ENCODE results near the gene RTL5. TPM values are rescaled to one million over a fixed set of nuclear protein-coding genes. Genes with fewer than 3 reads are reported as not detected.
A peak's percentile ranks its signal among the peaks of the same experiment; 100 is the strongest.

The RTL5 gene
- total RNA-seq, 1 donor from 2014 or later: 23.0 TPM

DNA sequence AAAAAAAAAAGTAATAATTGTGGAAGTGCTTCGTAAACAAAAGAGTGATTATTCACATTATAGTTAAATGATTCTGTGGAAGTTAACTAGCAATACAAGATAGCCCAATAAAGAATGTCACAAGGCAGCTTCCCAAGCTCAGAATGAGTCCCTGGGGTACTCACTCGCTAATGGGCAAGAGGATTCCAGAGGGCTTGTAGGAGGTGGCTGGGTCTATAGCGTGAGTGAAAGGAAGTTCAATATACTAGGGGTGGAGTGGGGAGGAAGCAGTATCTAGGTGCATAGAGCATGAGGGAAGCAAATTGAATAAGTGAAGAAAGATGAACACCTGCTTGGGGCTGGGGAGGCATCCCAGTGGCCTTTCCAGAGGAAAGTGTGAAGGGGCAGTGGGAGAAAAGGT, 42.5 kb downstream of the RTL5 start:
- no peaks in the 10 kb centered on the region for H3K4me1 Mint-ChIP-seq
- DNase-seq (ENCODE audit: low read depth, low spot score): no peak
- no peaks in the 10 kb centered on the region for H3K27me3 Mint-ChIP-seq (ENCODE audit: low read depth)
- peaks cover 13% of the 10 kb centered on the region for H3K9me3 Mint-ChIP-seq
- no peak for TF ChIP-seq CTCF (conservative IDR thresholded peaks at IDR 0.05)
- peaks cover 7% of the 10 kb centered on the region for H3K36me3 Mint-ChIP-seq (ENCODE audit: low read depth)
- H3K4me3 Mint-ChIP-seq: no peak overlapping the region
- H3K27ac Mint-ChIP-seq (ENCODE audit: unreplicated experiment): no peak overlapping the region

DNA sequence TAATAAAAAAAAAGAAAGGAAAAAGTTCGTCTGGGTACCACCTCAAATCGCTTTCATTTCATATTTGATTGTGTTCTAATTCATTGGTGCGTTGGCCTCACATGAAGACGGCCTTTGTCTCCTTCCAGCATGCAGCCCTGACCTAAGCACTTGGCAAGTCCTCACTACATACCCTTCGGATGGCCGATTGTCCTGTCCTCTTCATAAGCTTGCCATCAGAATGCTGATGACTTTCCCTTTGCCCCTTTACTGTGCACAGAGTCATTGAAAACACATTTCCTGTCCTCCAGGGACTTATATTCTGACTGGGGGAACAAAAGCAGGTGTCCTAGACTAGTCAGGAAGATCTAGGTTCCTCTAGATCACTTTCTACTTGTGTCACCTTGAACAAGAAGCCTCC, 43.0 kb downstream of the RTL5 start:
- H3K36me3 Mint-ChIP-seq (ENCODE audit: low read depth): peaks cover 7% of the 10 kb centered on the region
- peaks cover 13% of the 10 kb centered on the region for H3K9me3 Mint-ChIP-seq
- peaks cover 3% of the 10 kb centered on the region for H3K4me1 Mint-ChIP-seq
- DNase-seq (ENCODE audit: low read depth, low spot score): no peak
- no peak overlapping the region for H3K4me3 Mint-ChIP-seq
- no peak overlapping the region for H3K27ac Mint-ChIP-seq (ENCODE audit: unreplicated experiment)
- no peak for TF ChIP-seq CTCF (conservative IDR thresholded peaks at IDR 0.05)
- no peaks in the 10 kb centered on the region for H3K27me3 Mint-ChIP-seq (ENCODE audit: low read depth)

DNA sequence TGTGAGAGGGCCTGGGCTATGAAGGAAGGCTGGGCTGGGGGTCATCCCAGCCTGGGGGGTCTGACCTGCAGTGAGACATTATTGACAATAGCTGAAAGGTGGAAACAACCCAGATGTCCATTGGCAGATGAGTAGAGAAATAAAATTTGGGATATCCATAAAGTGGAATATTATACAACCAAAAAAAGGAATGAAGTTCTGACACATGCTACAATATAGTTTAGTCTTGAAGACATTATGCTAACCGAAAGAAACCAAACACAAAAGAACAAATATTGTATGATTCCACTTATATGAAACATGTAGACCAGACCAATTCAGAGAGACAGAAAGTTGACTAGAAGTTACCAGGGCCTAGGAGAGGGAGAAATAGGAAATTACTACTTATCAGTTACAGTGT, 44.7 kb downstream of the RTL5 start:
- Mint-ChIP-seq H3K27me3 (ENCODE audit: low read depth) (no peaks in the 10 kb centered on the region), H3K27ac (ENCODE audit: unreplicated experiment) (peak overlapping the region; percentile 71), H3K36me3 (ENCODE audit: low read depth) (peaks cover 7% of the 10 kb centered on the region), H3K9me3 (peaks cover 11% of the 10 kb centered on the region), H3K4me1 (peaks cover 14% of the 10 kb centered on the region), H3K4me3 (no peak overlapping the region)
- TF ChIP-seq CTCF (conservative IDR thresholded peaks at IDR 0.05): no peak
- no peak for DNase-seq (ENCODE audit: low read depth, low spot score)

DNA sequence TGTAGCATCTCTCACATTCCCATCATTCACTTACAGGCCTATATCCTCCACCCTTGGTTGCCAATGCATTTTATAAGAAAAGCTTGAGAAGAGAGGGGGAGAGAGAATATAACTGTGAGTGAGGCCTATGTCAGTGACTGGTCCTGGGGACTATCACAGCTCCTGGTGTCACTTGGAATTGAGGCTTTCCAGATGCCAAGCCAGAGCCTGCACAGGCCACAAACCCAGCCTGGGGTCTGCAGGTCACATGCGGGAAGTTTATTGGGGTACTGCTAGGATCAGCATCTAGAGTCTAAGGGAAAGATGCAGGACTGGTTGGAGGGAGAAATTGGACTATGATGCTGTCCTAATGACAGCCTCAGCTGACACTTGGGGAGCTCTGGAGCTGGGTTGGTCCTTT, 47.6 kb downstream of the RTL5 start:
- no peak overlapping the region for H3K27ac Mint-ChIP-seq (ENCODE audit: unreplicated experiment)
- no peak for TF ChIP-seq CTCF (conservative IDR thresholded peaks at IDR 0.05)
- H3K36me3 Mint-ChIP-seq (ENCODE audit: low read depth): peaks cover 7% of the 10 kb centered on the region
- peaks cover 8% of the 10 kb centered on the region for H3K9me3 Mint-ChIP-seq
- H3K27me3 Mint-ChIP-seq (ENCODE audit: low read depth): no peaks in the 10 kb centered on the region
- H3K4me1 Mint-ChIP-seq: peaks cover 42% of the 10 kb centered on the region
- H3K4me3 Mint-ChIP-seq: no peak overlapping the region
- DNase-seq (ENCODE audit: low read depth, low spot score): no peak

DNA sequence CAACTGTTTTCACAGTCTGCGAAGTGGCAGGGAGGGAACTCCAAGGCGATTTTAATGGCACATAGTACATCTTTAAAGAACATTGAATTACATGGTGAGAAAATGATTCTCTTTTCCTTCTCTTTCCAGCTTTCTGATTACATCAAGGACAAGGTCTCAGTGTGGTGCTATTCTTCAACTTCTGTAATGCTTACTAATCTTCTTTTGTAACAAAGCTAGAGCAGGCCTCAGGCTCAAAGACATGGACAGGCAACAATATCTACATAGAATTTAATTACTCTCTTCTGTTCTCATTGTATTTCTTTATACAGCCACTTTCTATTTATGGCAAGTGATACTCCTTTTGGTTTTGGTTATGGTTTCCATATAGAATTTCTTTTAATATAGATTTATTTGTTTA, 48.4 kb downstream of the RTL5 start:
- H3K9me3 Mint-ChIP-seq: peaks cover 11% of the 10 kb centered on the region
- H3K27me3 Mint-ChIP-seq (ENCODE audit: low read depth): no peaks in the 10 kb centered on the region

More for the DNA sequence above, 48.4 kb downstream of the RTL5 start:
- Mint-ChIP-seq H3K27ac (ENCODE audit: unreplicated experiment) (no peak overlapping the region), H3K4me3 (no peak overlapping the region), H3K36me3 (ENCODE audit: low read depth) (peaks cover 5% of the 10 kb centered on the region), H3K4me1 (peaks cover 51% of the 10 kb centered on the region)
- no peak for DNase-seq (ENCODE audit: low read depth, low spot score)
- TF ChIP-seq CTCF (conservative IDR thresholded peaks at IDR 0.05): no peak
